Measurements from ENCODE around the gene HRG.
"Not testable (repeated sequence)": the region's sequence is repeated elsewhere in the genome, so short reads cannot be mapped to it uniquely, and the experiment has no call there.

The HRG gene

GRCh38 chr3:186665625-186666188 is at the start of gene HRG:
HRG (plus strand) TSS chr3:186666014; CDS start chr3:186666032, 18 bp downstream.
- no peak for DNase-seq (ENCODE audit: low read depth)

- no peak for DNase-seq (ENCODE audit: low read depth)
These were observed 49.6 kb upstream of the HRG start for GRCh38 chr3:186616299-186616617.

- DNase-seq (ENCODE audit: low read depth): peak; percentile 64
These were observed 48.5 kb upstream of the HRG start for GRCh38 chr3:186617036-186617946.

- DNase-seq (ENCODE audit: low read depth): no peak
These were observed 47.4 kb upstream of the HRG start for GRCh38 chr3:186618318-186618938.

- no peak for DNase-seq (ENCODE audit: low read depth)
These were observed 46.0 kb upstream of the HRG start for GRCh38 chr3:186619787-186620212.

- no peak for DNase-seq (ENCODE audit: low read depth)
These were observed 45.4 kb upstream of the HRG start for GRCh38 chr3:186620213-186621092.

GRCh38 chr3:186621894-186622650 is 43.7 kb upstream of the HRG start:
- no peak for DNase-seq (ENCODE audit: low read depth)

- no peak for DNase-seq (ENCODE audit: low read depth)
These were observed 43.0 kb upstream of the HRG start for GRCh38 chr3:186622651-186623310.

GRCh38 chr3:186624598-186624997 is 41.2 kb upstream of the HRG start:
- DNase-seq (ENCODE audit: low read depth): no peak

GRCh38 chr3:186625600-186626042 is 40.2 kb upstream of the HRG start:
- no peak for DNase-seq (ENCODE audit: low read depth)

- DNase-seq (ENCODE audit: low read depth): no peak
These were observed 39.5 kb upstream of the HRG start for GRCh38 chr3:186626254-186626847.

GRCh38 chr3:186627852-186628414 is 37.9 kb upstream of the HRG start:
- no peak for DNase-seq (ENCODE audit: low read depth)

- no peak for DNase-seq (ENCODE audit: low read depth)
These were observed 37.1 kb upstream of the HRG start for GRCh38 chr3:186628756-186629155.

- no peak for DNase-seq (ENCODE audit: low read depth)
These were observed 34.7 kb upstream of the HRG start for GRCh38 chr3:186630950-186631641.

GRCh38 chr3:186633481-186633880 is 32.3 kb upstream of the HRG start:
- no peak for DNase-seq (ENCODE audit: low read depth)

GRCh38 chr3:186634207-186634606 is 31.6 kb upstream of the HRG start:
- DNase-seq (ENCODE audit: low read depth): not testable (repeated sequence)

- no peak for DNase-seq (ENCODE audit: low read depth)
These were observed 30.3 kb upstream of the HRG start for GRCh38 chr3:186635532-186635931.

- DNase-seq (ENCODE audit: low read depth): no peak
These were observed 29.3 kb upstream of the HRG start for GRCh38 chr3:186636536-186636935.

GRCh38 chr3:186637686-186638085 is 28.1 kb upstream of the HRG start:
- DNase-seq (ENCODE audit: low read depth): no peak

All from stimulated activated CD8-positive, alpha-beta memory T cell treated with anti-CD3 and anti-CD28 coated beads, Interleukin-12 subunit alpha, Interleukin-12 subunit beta, amount 100 ng/mL, for 4 hours (primary cell).